Tracheal epithelial cell (primary cell): Measurements from ENCODE around the gene HLA-DQB1. TPM values are rescaled to one million over a fixed set of nuclear protein-coding genes. Genes with fewer than 3 reads are reported as not detected.

Source experiments
- total RNA-seq: library from RNA; depleted of rRNA; stranded (reverse); fragments of >200 nt; gene quantifications from 2 replicates; pipeline ENCODE4 v1.2.1, GENCODE V29; 2014

The HLA-DQB1 gene
- 7.7 TPM in 1 of 2 replicates, not detected in the other for total RNA-seq

DNA sequence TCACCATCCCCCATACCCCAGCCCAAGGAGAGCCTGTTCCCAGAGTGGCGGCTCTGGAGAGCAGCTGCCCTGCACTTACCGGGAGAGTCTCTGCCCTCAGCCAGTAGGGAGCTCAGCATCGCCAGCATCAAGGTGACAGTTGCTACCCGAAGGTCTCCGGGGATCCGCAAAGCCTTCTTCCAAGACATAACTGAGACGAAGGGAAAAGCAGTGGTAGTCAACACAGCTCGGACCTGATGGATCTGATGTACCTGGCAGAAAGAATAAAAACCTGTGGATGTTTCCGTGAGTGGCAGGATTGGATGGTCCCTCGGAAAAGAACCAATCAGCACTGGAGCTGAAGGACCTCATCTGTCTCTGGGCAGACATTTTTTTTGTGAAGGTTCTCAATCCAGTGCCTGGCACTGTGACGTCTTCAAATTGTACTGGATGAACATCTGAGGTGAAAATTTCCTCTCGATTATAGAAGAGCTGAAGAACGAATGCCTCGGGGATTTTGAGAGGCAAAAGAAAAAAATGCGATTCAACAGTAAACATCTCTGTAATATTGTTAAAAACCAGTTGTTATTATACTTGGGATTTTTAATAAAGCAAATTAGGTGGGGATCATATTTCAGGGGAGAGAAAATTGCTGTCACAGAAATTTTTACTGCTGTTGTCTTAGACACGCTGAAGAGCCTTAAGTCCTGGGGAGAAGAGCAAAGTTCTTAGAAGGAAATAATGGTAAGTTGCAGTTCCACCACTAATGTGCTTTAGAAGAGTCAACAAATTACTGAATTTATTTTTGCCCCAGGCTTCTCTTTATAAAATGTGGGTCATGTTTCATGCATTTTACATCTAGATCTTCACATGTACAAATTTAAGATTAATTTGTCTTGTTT, at the start of gene HLA-DQB1:
Gene HLA-DQB1, minus strand, starts transcription at position 238 of the 881 bp plus-strand sequence. Its CDS starts 50 bp downstream, at position 188.

DNA sequence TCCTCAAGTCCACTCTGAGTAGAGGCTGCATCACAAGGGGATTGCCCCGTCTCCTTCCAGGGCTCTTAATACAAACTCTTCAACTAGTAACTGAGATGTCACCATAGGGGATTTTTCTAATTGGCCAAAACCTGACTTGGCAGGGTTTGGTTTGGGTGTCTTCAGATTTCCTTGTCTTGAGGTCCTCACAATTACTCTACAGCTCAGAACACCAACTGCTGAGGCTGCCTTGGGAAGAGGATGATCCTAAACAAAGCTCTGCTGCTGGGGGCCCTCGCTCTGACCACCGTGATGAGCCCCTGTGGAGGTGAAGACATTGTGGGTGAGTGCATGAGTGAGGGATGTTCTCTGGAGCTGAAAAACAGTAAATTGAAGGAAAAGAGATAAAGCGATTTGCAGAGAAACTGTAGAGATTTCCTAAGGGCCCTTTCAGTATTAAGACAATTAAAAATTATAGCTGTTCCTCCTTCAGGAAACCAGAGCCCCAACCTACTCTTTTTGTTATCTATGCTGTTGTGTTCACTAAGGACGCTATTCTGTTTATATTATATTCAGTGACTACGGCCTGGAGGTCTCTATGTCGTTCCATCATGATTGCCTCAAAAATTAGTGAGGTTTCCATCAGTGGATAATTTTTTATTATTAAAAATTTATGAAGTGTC, 29.1 kb downstream of the HLA-DQB1 start, which contains the start of gene HLA-DQA1:
Gene HLA-DQA1, plus strand, starts transcription at position 188 of the 662 bp plus-strand sequence. Its CDS starts 53 bp downstream, at position 241.

Other genes with a start within 250 kb of the HLA-DQB1 start
- gene HLA-DRA, start 226.8 kb downstream of the HLA-DQB1 start, total RNA-seq, result not detected in 2 replicates
- under 0.01 TPM in 1 of 2 replicates, not detected in the other for gene HLA-DRB5, start 136.4 kb downstream of the HLA-DQB1 start, total RNA-seq
- gene HLA-DRB1, start 76.8 kb downstream of the HLA-DQB1 start, total RNA-seq, result 3.4 TPM in 1 of 2 replicates, not detected in the other
- gene HLA-DQA1, start 29.3 kb downstream of the HLA-DQB1 start, total RNA-seq, result 0.24 TPM in 1 of 2 replicates, not detected in the other
- not detected in 2 replicates for gene HLA-DQA2, start 74.7 kb upstream of the HLA-DQB1 start, total RNA-seq
- gene HLA-DQB2, start 96.9 kb upstream of the HLA-DQB1 start, total RNA-seq, result not detected in 2 replicates
- 0.72 and 1.9 TPM in 2 replicates for gene HLA-DOB, start 150.3 kb upstream of the HLA-DQB1 start, total RNA-seq
- gene TAP2, start 172.1 kb upstream of the HLA-DQB1 start, total RNA-seq, result 19.4 and 32.8 TPM in 2 replicates
- 16.0 and 48.4 TPM in 2 replicates for gene PSMB8, start 177.4 kb upstream of the HLA-DQB1 start, total RNA-seq
- gene TAP1, start 187.0 kb upstream of the HLA-DQB1 start, total RNA-seq, result 43.5 and 87.0 TPM in 2 replicates
- 3.4 and 16.1 TPM in 2 replicates for gene PSMB9, start 187.5 kb upstream of the HLA-DQB1 start, total RNA-seq